ENCODE results near the gene CDC6.

The CDC6 gene

GRCh38 chr17:40345161-40345993, 57.7 kb downstream of the CDC6 start:
- DNase-seq: peak in 32 of 42 donors; percentile 41 to 78 (median 60)
- intact Hi-C loops (cut with DNase I): no loop called here

GRCh38 chr17:40345994-40346764, 58.5 kb downstream of the CDC6 start:
- DNase-seq: peak in 12 of 42 donors; percentile 28 to 67 (median 44)
- intact Hi-C loops (cut with DNase I): no loop called here

- intact Hi-C loops (cut with DNase I): no loop called here
- DNase-seq: peak in 2 of 42 donors; percentile 19 to 45
Observed at GRCh38 chr17:40346765-40347158, 59.1 kb downstream of the CDC6 start.

GRCh38 chr17:40347319-40348135, 59.8 kb downstream of the CDC6 start:
- peak in 40 of 42 donors; percentile 41 to 90 (median 74) for DNase-seq
- intact Hi-C loops (cut with DNase I): no loop called here

- DNase-seq: no peak
- intact Hi-C loops (cut with DNase I): no loop called here
Observed at GRCh38 chr17:40348136-40348504, 60.4 kb downstream of the CDC6 start.

- intact Hi-C loops (cut with DNase I): no loop called here
Observed at GRCh38 chr17:40348562-40349476, 61.1 kb downstream of the CDC6 start.

GRCh38 chr17:40349477-40349894, 61.8 kb downstream of the CDC6 start:
- intact Hi-C loops (cut with DNase I): no loop called here
- peak in 1 of 42 donors; percentile 22 for DNase-seq

More at GRCh38 chr17:40348562-40349476, 61.1 kb downstream of the CDC6 start:
- DNase-seq: peak; percentile 62 to 91 (median 80)

GRCh38 chr17:40349895-40350688, 62.4 kb downstream of the CDC6 start:
- peak in 3 of 42 donors; percentile 11 to 54 (median 15) for DNase-seq

GRCh38 chr17:40350689-40351358, 63.1 kb downstream of the CDC6 start:
- intact Hi-C loops (cut with DNase I): no loop called here
- peak in 9 of 42 donors; percentile 41 to 64 (median 50) for DNase-seq

More at GRCh38 chr17:40349895-40350688, 62.4 kb downstream of the CDC6 start:
- intact Hi-C loops (cut with DNase I): no loop called here

GRCh38 chr17:40351359-40352236, 63.9 kb downstream of the CDC6 start:
- intact Hi-C loops (cut with DNase I): no loop called here
- peak in 9 of 42 donors; percentile 15 to 59 (median 34) for DNase-seq

GRCh38 chr17:40352237-40352778, 64.6 kb downstream of the CDC6 start:
- DNase-seq: no peak
- intact Hi-C loops (cut with DNase I): no loop called here

- DNase-seq: no peak
- intact Hi-C loops (cut with DNase I): no loop called here
Observed at GRCh38 chr17:40352779-40353394, 65.2 kb downstream of the CDC6 start.
